OCI-M2 (cell line): ENCODE data around the gene KCNQ1OT1.

ENCODE experiments used
- DNase-seq: peaks from one replicate; lab custom pipeline; 2025; ENCODE audit not compliant: unreplicated experiment; lab: John Stamatoyannopoulos, UW

The KCNQ1OT1 gene

GRCh38 chr11:2561696-2562581 lies 137.9 kb downstream of the KCNQ1OT1 start:
- DNase-seq = no peak

- DNase-seq = no peak
These were observed 140.1 kb downstream of the KCNQ1OT1 start for GRCh38 chr11:2559527-2560311.

- no peak for DNase-seq
These were observed 140.8 kb downstream of the KCNQ1OT1 start for GRCh38 chr11:2558861-2559526.

GRCh38 chr11:2558397-2558796 lies 141.4 kb downstream of the KCNQ1OT1 start:
- no peak for DNase-seq
